Liver (tissue), 9 donors: ENCODE data around the gene RASSF8. TPM values are rescaled to one million over a fixed set of nuclear protein-coding genes. Genes with fewer than 3 reads are reported as not detected.

Experiments used
- DNase-seq: peaks from one replicate; pipeline ENCODE4 v3.0.0-alpha.2; 2017; ENCODE audit warnings: low spot score
- H3K27ac ChIP-seq, 2 donors: one replicate each; pipeline ENCODE4 v1.7.0; 2013; ENCODE audit warnings: inconsistent platforms in 2 of 2, low read length in 2 of 2, control low read depth in 1 of 2, low read depth in 1 of 2, mild to moderate bottlenecking in 1 of 2
- H3K27me3 ChIP-seq, 4 donors: one replicate each; pipeline versions ENCODE4 v1.6.1 to v1.7.0; 2013; ENCODE audit warnings: low read length in 3 of 4, inconsistent platforms in 1 of 4, mild to moderate bottlenecking in 1 of 4, moderate library complexity in 1 of 4; ENCODE audit not compliant: control insufficient read depth in 4 of 4, insufficient read depth in 4 of 4
- H3K36me3 ChIP-seq, 4 donors: one replicate each; pipeline versions ENCODE4 v1.6.1 to v1.7.0; 2013; ENCODE audit warnings: low read length in 3 of 4, mild to moderate bottlenecking in 3 of 4, low read depth in 1 of 4, moderate library complexity in 1 of 4; ENCODE audit not compliant: control insufficient read depth in 4 of 4, insufficient read depth in 3 of 4
- H3K4me1 ChIP-seq, 4 donors: one replicate each; pipeline versions ENCODE4 v1.6.1 to v1.7.0; 2013; ENCODE audit warnings: low read length in 3 of 4, mild to moderate bottlenecking in 3 of 4, moderate library complexity in 1 of 4; ENCODE audit not compliant: control insufficient read depth in 4 of 4, insufficient read depth in 4 of 4
- H3K4me3 ChIP-seq, 3 donors: one replicate each; pipeline versions ENCODE4 v1.6.1 to v1.7.0; 2013; ENCODE audit warnings: low read length in 3 of 3, control low read depth in 1 of 3, low read depth in 1 of 3, mild to moderate bottlenecking in 1 of 3
- H3K9ac ChIP-seq, 2 donors: one replicate each; pipeline ENCODE4 v1.7.0; 2013; ENCODE audit warnings: low read length in 2 of 2, mild to moderate bottlenecking in 2 of 2, moderate library complexity in 2 of 2, control low read depth in 1 of 2, low read depth in 1 of 2
- H3K9me3 ChIP-seq, 4 donors: one replicate each; pipeline versions ENCODE4 v1.6.1 to v1.7.0; 2013; ENCODE audit warnings: low read length in 3 of 4; ENCODE audit not compliant: control insufficient read depth in 4 of 4
- EGR1 ChIP-seq, 2 donors: IDR thresholded peaks; 2 replicates each; pipeline ENCODE4 v1.6.1; 2016 to 2018; ENCODE audit warnings: antibody characterized with exemption in 2 of 2, low read depth in 2 of 2
- GABPA ChIP-seq, 2 donors: IDR thresholded peaks in 1 of 2; conservative IDR thresholded peaks in 1 of 2; 2 replicates each; pipeline ENCODE4 v1.6.1; 2016; ENCODE audit warnings: antibody characterized with exemption in 2 of 2, mild to moderate bottlenecking in 1 of 2, moderate library complexity in 1 of 2
- JUND ChIP-seq, 2 donors: IDR thresholded peaks; 2 replicates each; pipeline ENCODE4 v1.6.1; 2016; ENCODE audit warnings: antibody characterized with exemption in 2 of 2
- NR2F2 ChIP-seq: IDR thresholded peaks from 2 replicates; pipeline ENCODE4 v1.6.1; 2016; ENCODE audit warnings: antibody characterized with exemption
- RAD21 ChIP-seq, 2 donors: IDR thresholded peaks; 2 replicates each; pipeline ENCODE4 v1.6.1; 2016; ENCODE audit warnings: antibody characterized with exemption in 2 of 2, mild to moderate bottlenecking in 2 of 2
- RXRA ChIP-seq, 2 donors: IDR thresholded peaks; 2 replicates each; pipeline ENCODE4 v1.6.1; 2017 to 2018; ENCODE audit warnings: antibody characterized with exemption in 2 of 2, mild to moderate bottlenecking in 1 of 2
- SP1 ChIP-seq: IDR thresholded peaks from 2 replicates; pipeline ENCODE4 v1.6.1; 2018; ENCODE audit warnings: antibody characterized with exemption, mild to moderate bottlenecking
- TAF1 ChIP-seq: conservative IDR thresholded peaks from 2 replicates; pipeline ENCODE4 v1.6.1; 2016; ENCODE audit warnings: antibody characterized with exemption, mild to moderate bottlenecking
- YY1 ChIP-seq: IDR thresholded peaks from 2 replicates; pipeline ENCODE4 v1.6.1; 2016; ENCODE audit warnings: antibody characterized with exemption, mild to moderate bottlenecking
- WGBS: extraction: QIAGEN DNeasy Blood & Tissue Kit; methylation state at CpG from one replicate; pipeline ENCODE4 v1.1.7; 2013; 5-methylcytosine and 5-hydroxymethylcytosine counted together
- polyA plus RNA-seq, 2 donors: library from polyadenylated mRNA; stranded (reverse) in 1 of 2; unstranded in 1 of 2; fragments of 200-250 nt in 1 of 2; fragments of >200 nt in 1 of 2; fragmentation: Nextera tagmentation in 1 of 2; extraction: Ambion mirVana in 1 of 2; gene quantifications; one replicate each; pipeline versions ENCODE4 v1.2.1 to v1.2.3, GENCODE V29; 2013 to 2015
- total RNA-seq, 2 donors: library from RNA; depleted of rRNA; stranded (reverse); fragments of >200 nt; gene quantifications; one replicate each; pipeline ENCODE4 v1.2.3, GENCODE V29; 2014
- TF ChIP-seq, protein P1 (sequence below): IDR thresholded peaks from 2 replicates; pipeline ENCODE4 v1.6.1; 2016; ENCODE audit warnings: antibody characterized with exemption, mild to moderate bottlenecking
- TF ChIP-seq, protein P2 (sequence below): fragments of 150-350 bp; IDR thresholded peaks from 2 replicates; pipeline ENCODE4 v1.5.1; 2017; ENCODE audit warnings: improper control_type of control experiment, low read depth, low read length; ENCODE audit not compliant: missing input control
- TF ChIP-seq, protein P3 (sequence below): IDR thresholded peaks from 2 replicates; pipeline ENCODE4 v1.6.1; 2016; ENCODE audit warnings: antibody characterized with exemption
- TF ChIP-seq, protein P4 (sequence below): IDR thresholded peaks from 2 replicates; pipeline ENCODE4 v1.6.1; 2016; ENCODE audit warnings: antibody characterized with exemption
- TF ChIP-seq, protein P5 (sequence below): IDR thresholded peaks from 2 replicates; pipeline ENCODE4 v1.6.1; 2016; ENCODE audit warnings: antibody characterized with exemption
- donor health status: healthy.
- donor health status: healthy.
- donor health status: healthy.
- donor health status: healthy.
- donor health status: healthy.

Gene RASSF8
- total and polyA plus RNA-seq, 4 donors = 1.7 to 9.4 (median 3.3) TPM

DNA sequence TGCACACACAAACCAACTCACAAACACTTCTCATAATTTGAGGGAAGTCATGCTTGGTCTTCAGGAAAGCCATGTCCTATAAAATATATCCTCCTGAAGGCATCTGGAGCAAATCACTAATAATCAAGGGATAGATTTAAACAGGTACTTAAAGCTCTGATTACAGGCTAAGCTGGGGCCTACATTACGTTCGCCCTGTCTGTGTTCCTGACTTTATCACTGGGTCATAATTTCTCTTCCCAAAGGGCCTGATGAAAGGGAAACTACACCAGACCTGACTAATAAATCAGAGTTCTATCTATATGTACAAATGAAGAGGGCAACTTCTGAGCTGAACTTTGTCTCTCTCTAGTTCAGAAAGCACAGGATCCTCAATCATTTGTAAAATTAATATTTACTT, 43.9 kb upstream of the RASSF8 start (continued):
- TF ChIP-seq, protein P1, sequence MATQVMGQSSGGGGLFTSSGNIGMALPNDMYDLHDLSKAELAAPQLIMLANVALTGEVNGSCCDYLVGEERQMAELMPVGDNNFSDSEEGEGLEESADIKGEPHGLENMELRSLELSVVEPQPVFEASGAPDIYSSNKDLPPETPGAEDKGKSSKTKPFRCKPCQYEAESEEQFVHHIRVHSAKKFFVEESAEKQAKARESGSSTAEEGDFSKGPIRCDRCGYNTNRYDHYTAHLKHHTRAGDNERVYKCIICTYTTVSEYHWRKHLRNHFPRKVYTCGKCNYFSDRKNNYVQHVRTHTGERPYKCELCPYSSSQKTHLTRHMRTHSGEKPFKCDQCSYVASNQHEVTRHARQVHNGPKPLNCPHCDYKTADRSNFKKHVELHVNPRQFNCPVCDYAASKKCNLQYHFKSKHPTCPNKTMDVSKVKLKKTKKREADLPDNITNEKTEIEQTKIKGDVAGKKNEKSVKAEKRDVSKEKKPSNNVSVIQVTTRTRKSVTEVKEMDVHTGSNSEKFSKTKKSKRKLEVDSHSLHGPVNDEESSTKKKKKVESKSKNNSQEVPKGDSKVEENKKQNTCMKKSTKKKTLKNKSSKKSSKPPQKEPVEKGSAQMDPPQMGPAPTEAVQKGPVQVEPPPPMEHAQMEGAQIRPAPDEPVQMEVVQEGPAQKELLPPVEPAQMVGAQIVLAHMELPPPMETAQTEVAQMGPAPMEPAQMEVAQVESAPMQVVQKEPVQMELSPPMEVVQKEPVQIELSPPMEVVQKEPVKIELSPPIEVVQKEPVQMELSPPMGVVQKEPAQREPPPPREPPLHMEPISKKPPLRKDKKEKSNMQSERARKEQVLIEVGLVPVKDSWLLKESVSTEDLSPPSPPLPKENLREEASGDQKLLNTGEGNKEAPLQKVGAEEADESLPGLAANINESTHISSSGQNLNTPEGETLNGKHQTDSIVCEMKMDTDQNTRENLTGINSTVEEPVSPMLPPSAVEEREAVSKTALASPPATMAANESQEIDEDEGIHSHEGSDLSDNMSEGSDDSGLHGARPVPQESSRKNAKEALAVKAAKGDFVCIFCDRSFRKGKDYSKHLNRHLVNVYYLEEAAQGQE = no peak
- TF ChIP-seq RXRA (IDR thresholded peaks at IDR 0.05) = no peak

DNA sequence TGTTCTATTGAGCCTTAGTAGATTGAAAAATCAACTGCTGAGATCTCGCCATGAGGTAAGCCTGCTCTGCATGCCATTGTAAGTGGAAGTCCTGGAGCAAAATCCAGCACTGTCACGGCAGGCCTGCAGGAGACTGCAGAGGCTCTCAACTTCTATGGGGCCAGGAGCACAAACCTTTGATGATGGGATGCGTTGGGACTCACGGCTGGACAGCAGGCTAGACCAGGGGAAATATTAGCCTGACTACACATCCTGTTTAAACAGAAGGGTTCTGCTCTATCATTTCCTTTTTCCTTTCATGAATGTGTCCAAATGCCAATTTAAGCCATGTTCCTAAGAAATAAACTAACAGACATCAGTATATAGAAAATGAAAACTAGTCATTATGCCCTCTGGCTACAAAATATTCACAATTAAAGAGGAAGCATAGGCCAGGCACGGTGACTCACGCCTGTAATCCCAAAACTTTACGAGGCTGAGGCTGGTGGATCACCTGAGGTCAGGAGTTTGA, 33.9 kb upstream of the RASSF8 start:
- no peak overlapping the region for H3K27ac ChIP-seq
- DNase-seq = no peak
- H3K9me3 ChIP-seq = no peaks in the 10 kb centered on the region
- no peaks in the 10 kb centered on the region for H3K36me3 ChIP-seq
- no peak overlapping the region for H3K4me3 ChIP-seq
- H3K4me1 ChIP-seq = no peaks in the 10 kb centered on the region
- H3K27me3 ChIP-seq = no peaks in the 10 kb centered on the region
- 78% methylated on average over 7 of the region's 7 CpGs for WGBS
- TF ChIP-seq NR2F2 (no peak), JUND (IDR thresholded peaks at IDR 0.05) (no peak), SP1 (no peak), EGR1 (IDR thresholded peaks at IDR 0.05; ENCODE audit: low read depth in 2 of 2) (no peak), TAF1 (no peak), GABPA (IDR thresholded peaks at IDR 0.05 in 1 of 2, conservative IDR thresholded peaks at IDR 0.05 in 1 of 2) (no peak), RAD21 (IDR thresholded peaks at IDR 0.05) (no peak), YY1 (no peak)
- TF ChIP-seq, protein P2, sequence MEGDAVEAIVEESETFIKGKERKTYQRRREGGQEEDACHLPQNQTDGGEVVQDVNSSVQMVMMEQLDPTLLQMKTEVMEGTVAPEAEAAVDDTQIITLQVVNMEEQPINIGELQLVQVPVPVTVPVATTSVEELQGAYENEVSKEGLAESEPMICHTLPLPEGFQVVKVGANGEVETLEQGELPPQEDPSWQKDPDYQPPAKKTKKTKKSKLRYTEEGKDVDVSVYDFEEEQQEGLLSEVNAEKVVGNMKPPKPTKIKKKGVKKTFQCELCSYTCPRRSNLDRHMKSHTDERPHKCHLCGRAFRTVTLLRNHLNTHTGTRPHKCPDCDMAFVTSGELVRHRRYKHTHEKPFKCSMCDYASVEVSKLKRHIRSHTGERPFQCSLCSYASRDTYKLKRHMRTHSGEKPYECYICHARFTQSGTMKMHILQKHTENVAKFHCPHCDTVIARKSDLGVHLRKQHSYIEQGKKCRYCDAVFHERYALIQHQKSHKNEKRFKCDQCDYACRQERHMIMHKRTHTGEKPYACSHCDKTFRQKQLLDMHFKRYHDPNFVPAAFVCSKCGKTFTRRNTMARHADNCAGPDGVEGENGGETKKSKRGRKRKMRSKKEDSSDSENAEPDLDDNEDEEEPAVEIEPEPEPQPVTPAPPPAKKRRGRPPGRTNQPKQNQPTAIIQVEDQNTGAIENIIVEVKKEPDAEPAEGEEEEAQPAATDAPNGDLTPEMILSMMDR = no peak
- TF ChIP-seq, protein P3, sequence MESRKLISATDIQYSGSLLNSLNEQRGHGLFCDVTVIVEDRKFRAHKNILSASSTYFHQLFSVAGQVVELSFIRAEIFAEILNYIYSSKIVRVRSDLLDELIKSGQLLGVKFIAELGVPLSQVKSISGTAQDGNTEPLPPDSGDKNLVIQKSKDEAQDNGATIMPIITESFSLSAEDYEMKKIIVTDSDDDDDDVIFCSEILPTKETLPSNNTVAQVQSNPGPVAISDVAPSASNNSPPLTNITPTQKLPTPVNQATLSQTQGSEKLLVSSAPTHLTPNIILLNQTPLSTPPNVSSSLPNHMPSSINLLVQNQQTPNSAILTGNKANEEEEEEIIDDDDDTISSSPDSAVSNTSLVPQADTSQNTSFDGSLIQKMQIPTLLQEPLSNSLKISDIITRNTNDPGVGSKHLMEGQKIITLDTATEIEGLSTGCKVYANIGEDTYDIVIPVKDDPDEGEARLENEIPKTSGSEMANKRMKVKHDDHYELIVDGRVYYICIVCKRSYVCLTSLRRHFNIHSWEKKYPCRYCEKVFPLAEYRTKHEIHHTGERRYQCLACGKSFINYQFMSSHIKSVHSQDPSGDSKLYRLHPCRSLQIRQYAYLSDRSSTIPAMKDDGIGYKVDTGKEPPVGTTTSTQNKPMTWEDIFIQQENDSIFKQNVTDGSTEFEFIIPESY = no peak
- TF ChIP-seq, protein P1 = no peak
- TF ChIP-seq, protein P4, sequence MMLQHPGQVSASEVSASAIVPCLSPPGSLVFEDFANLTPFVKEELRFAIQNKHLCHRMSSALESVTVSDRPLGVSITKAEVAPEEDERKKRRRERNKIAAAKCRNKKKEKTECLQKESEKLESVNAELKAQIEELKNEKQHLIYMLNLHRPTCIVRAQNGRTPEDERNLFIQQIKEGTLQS = no peak
- TF ChIP-seq, protein P5, sequence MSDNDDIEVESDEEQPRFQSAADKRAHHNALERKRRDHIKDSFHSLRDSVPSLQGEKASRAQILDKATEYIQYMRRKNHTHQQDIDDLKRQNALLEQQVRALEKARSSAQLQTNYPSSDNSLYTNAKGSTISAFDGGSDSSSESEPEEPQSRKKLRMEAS = no peak
- H3K9ac ChIP-seq = no peak overlapping the region
